HG03108 (cell line): ENCODE results near the gene ASB7.
"Not testable (repeated sequence)": the region's sequence is repeated elsewhere in the genome, so short reads cannot be mapped to it uniquely, and the experiment has no call there.

Experiments used
- ATAC-seq: cut with Tn5 transposase; IDR thresholded peaks from one replicate; pipeline ENCODE4 v1.9.1; 2021; ENCODE audit warnings: moderate library complexity; ENCODE audit not compliant: unreplicated experiment

ASB7 gene

GRCh38 chr15:100602064-100602822 lies at the start of gene ASB7, which contains the start of gene LINS1:
TSS of gene ASB7 (plus strand) at chr15:100602589. CDS start at chr15:100612217, 9,628 bp downstream.
TSS of gene LINS1 (minus strand) at chr15:100602184. CDS start at chr15:100580842, 21,342 bp downstream.
- ATAC-seq: peak; percentile 87

DNA sequence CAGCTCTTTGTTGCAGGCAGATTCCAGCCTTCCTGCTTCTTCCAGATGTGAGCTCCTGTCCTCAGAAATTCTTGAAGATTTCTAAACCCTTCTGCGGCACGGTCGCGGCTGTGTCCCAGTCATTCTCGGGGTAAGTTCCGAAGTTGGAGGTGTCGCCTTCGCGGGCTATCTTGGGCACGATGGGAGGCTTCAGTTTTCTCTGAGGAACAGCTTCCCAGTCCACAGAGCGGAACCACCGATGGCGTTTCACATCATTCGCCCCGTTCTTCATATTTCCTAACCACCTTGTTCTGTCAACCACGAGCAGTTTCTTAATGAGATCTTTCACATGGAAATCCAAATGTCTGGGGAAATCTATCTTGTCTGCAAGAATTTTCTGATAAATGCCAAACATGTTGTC lies 48.9 kb upstream of the ASB7 start:
- no peak for ATAC-seq

DNA sequence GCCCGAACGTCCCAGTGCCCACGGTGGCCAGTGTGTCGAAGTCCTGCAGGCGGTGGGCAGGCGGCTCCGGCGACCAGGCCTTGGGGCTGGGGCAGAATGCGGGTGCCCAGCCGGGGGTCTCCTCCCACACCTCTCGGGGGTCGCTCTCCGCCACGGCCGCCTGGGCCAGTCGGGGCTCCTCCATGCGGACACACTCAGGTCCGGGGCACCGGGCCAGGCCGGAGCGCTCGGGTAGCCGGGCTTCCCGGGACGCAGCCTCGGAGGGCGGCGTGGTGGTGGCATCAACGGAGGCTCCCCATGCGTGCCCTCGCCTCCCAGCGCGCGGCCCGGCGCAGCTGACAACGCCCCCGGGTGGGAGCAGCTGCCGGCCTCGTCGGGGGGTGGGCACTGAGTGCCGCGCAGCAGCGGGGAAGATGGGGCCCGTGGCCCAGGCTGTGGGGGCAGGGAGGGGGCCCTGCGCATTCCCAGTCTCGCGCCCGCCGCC lies 43.6 kb upstream of the ASB7 start:
- no peak for ATAC-seq

DNA sequence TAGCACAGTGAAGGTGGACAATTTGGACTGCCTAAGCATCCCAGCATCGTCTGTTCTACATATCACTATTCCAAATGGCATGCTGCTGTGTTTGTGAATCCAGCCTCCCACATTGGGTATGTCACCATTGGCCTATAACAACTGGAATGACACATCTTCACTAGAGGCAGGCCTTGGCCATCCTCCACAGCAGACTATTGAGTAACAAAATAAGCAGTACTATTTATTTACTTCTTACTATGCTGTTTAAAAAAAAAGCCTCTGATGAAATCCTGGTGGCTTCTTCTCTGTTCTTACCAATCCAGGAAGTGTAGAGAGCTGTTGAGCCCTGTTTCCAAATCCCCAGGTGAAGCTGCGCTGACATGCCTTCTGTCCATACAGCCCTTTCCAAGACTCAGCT lies 43.1 kb upstream of the ASB7 start:
- no peak for ATAC-seq

DNA sequence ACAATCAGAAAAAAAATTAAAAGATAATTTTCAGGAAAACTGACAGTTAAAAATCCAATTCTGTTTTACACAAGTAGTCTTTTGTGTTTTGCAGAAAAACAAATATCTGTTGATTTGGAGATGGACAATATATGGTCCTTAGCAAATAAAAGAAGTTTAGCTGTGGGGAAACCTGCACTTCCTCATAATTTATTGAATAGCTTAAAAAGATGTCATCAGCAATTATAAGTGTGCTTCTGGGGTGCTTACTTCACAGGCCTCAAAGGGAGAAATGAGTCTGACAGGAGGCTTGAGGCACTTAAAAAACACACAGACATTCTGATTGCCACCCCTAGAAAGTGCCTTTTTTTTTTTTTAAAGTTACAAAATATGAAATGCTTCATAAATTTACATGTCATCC lies 42.1 kb upstream of the ASB7 start:
- no peak for ATAC-seq

DNA sequence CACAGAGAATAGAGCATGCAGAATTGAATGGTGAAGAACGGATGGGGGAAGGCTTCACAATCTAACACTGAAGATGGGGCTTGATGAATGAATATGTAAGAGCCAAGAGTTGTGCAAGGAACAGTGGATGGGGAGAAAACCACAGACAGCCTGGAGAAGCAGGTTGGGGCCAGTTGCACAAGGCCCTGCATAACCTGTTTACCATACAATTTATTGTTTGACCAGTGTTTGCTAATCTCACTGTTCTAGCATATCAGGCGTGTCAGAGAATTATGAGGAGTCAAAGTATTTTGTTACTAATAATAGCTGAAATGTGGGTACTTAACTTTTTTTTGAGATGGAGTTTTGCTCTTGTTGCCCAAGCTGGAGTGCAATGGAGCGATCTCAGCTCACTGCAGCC lies 36.8 kb upstream of the ASB7 start:
- ATAC-seq: no peak

DNA sequence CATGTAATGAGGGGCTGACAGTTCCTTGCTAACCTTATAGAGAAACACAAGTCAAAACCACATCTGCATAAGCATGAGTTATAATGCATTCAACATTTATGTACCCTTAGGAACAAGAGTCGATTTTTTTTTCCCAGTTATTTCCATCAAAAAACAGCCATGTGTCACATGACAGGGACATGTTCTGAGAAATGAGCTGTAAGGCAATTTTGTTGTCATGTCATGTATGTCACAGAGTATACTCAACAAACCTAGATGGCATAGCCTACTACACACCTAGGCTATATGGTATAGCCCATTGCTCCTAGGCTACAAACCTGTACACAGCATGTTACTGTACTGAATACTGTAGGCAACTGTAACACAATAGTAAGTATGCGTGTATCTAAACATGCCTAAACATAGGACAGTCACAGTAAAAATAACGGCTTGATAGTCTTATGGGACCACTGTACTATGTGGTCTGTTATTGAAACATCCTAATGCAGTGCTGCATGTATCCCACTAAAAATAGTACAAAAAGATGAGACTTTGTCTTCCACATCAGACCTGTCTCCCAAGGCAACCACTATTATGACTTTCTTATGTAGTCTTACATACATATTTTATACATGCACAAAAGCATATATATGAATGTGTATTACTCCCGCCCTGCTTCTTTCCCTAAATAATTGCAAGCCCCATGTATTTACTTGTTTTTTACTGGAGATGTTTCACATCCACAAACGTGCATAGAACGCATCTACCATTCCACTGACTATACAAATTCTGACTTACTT lies 35.4 kb upstream of the ASB7 start:
- no peak for ATAC-seq

DNA sequence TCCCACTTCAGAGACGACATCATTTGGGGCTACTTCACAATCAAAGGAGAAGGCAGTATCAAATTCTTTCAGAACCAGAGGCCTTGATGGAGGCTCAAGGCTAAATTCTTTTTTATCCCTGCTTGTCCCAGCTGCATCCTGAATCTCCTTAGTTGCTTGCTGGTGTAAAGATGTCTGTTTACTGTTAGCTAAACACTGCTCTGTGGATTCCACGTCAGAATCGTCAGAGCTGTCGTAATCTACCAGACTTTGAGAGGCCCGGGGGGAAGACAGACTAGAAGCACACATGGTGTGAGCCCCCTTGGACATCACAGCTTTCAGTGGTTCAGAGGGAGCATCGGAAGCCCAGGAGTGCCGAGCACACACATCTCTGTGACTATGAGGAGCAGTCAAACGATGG lies 33.0 kb upstream of the ASB7 start:
- ATAC-seq: no peak

DNA sequence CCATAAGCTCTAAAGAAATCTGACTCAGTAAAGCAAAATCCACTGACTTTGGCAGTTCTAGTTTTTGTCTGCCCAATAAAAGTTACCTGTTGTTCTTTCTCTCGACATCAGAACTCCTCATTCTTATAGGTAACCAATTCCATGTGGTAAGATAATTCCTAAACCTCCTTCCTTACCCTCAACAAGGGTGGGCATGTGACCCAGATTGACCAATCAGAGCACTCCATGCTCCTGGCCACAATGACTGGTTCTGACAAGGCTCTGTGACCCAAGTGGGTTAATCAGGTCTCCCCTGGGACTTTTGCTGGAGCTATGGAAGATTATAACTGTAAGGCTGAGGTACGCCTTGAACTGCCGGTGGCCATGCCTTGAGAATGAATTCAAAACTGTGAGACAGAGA lies 32.1 kb upstream of the ASB7 start:
- ATAC-seq: no peak

GRCh38 chr15:100570735-100571313 lies 31.6 kb upstream of the ASB7 start:
- peak; percentile 89 for ATAC-seq

GRCh38 chr15:100571592-100572167 lies 30.7 kb upstream of the ASB7 start:
- ATAC-seq: no peak

DNA sequence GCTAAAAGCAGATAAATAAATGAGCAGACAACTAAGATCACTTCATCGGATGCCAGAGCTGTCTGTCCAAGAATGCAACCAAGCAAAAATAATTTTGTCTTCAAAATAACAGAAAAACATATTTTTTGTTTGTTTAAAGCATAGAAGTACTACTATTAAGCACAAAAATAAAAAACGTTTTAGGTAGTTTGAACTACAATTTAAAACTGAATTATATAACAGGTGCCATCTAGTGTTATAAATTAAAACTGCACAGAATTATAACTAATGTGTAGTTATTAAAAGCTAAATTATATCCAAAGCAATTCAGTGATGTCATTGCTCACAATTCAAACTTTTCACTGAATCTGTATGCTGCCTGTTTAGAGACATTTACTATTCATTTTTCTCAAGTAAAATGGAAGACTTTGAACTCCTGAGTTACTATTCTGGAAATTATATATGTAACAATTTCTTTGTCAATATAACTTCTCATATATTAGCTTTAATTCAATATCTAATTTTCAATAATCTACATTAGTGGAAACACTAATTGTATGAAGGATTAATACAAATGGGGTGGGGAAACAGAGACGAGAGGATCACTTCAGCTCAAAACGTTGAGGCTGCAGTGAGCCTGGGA lies 29.9 kb upstream of the ASB7 start:
- no peak for ATAC-seq

- ATAC-seq: no peak
These were observed 28.9 kb upstream of the ASB7 start for GRCh38 chr15:100573526-100573925.

DNA sequence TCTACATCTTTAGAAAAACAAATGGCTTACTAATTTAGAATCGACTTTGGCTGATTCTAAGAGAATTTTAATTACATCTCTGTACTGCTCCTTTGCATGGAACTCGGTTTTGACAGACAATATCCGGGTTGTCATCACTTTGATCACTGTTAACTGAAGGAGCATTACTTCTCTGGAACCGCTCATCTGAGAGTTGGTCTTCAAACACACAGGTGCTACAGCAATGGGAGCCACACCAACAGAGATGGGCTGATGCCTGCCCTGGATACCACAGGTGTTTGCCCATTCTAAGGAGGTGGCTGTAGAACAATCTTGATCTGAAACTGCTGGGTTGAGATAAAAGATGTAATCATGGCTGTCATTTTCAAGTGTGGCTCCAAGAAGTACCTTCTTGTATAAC lies 22.0 kb upstream of the ASB7 start:
- ATAC-seq: no peak

DNA sequence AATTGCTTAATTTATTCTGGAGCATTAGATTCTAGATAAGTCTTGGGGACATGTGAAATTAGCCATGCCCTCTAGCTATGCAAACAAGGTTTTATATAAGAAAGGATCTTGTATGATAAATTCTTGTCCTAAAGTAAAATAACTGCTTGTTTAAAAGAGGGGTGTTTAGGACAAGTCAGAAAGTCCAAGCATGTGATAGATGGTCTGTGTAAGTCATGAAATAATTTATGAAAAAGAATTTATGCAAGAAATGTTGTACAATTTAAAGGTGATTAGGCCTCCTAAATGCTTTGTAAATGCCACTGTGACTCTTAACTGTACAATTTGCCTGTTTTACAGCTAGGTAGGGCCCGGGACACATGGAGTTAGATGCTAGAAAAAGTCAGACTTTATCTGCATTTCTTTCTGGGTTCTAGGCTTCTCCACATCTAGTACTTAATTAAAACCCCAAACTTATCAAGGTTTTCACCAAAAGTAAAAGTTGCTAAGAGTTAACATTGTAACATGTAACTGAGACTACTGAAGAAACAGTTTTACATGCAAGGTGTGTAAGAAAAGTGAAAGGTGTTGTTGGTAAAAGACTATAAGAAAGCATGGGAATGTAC lies 13.6 kb upstream of the ASB7 start:
- no peak for ATAC-seq

- ATAC-seq: not testable (repeated sequence)
These were observed 11.2 kb upstream of the ASB7 start for GRCh38 chr15:100591163-100591562.

DNA sequence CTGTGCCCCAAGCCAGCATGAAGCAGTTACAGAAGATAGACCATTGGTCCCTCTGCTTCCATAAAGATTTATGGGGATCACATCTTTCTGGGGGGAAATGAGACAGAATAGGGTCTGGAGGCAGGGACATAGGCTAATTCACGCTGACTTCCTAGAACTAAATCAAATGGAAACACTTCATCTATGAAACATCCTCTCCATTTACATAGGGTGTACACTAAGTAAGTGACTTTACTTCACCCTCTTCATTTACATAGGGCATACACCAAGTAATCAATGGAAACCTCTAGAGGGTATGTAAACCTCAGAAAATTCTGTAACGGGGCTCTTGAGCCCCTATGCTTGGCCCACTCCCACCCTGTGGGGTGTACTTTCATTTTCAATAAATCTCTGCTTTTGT lies 10.6 kb upstream of the ASB7 start:
- no peak for ATAC-seq

DNA sequence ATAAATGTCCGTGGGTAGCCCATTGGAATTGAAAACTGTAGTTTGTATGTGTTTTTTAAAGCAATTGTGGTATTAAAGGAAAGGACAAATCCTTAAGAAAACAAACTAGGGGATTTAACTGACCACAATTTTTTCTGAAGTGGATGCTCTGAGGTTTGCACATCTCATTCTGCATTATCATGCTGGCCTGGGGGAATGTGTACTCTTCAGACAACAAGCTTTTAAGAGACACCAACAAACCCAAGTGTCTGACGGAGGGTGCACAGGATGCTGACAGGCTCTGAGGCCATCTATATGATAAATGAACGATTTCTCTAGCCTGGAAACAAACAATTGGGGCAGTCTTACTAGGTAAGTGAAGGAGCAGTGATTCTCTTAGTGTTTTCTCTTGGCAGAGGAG lies 9.5 kb upstream of the ASB7 start:
- no peak for ATAC-seq

DNA sequence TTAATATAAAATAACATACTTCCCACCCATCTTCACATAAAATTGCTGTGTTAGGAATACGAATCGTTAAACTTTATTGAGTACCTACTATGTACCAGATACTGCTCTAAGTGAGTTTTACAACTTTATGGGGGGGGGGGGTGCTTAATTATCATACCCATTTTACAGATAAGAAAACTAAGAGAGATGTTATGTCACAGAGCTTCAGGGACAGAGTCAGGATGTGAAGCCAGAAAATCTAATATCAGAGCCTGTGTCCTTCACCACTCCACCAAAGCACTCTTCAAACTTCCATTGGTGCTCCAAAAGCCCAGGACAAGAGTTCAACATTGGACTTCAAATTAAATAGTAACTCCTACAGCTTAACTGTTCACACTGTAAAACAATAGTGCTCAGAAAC lies 9.0 kb upstream of the ASB7 start:
- no peak for ATAC-seq

- ATAC-seq: no peak
These were observed 6.4 kb upstream of the ASB7 start for GRCh38 chr15:100595964-100596363.

DNA sequence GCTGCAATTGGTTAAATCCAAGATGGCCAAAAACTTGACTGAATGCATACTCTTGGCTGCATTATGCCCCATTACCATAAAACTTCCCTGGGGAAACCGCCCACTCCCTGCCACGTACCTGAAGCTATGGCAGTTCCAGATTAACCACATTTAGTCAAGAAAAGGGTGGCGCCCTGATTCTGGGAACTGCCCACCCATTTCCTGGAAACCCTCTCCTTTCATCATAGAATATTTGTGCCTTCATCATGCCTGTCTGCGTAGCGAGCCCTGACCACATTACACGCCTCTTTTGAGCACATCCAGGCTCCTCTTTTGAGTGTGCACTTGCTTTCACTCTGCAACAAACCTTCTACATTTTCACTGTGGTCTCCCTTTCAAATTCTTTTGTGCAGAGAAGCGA lies 5.6 kb upstream of the ASB7 start:
- peak; percentile 70 for ATAC-seq
